SK-N-SH (cell line): ENCODE results near the gene BTBD16. TPM values are rescaled to one million over a fixed set of nuclear protein-coding genes. Genes with fewer than 3 reads are reported as not detected.

ENCODE experiments used
- CTCF ChIA-PET: fragments of 300-600, 350-600 bp; formaldehyde crosslinking; extraction: SDS; loops from one replicate; lab custom pipeline; 2021; lab: Yijun Ruan, JAX
- POLR2A ChIA-PET: fragments of 350-600 bp; sonication (Branson Sonifier 250); formaldehyde crosslinking; extraction: SDS; loops from one replicate; lab custom pipeline; 2020; ENCODE audit warnings: antibody characterized with exemption, inconsistent platforms; lab: Yijun Ruan, JAX
- DNase-seq: peaks from one replicate; pipeline ENCODE4 v3.0.0; 2012
- H2AFZ ChIP-seq: fragments of 200-600 bp; sonication (generic); 2 replicates; pipeline ENCODE4 v1.8.1; 2016; ENCODE audit warnings: antibody characterized with exemption, mild to moderate bottlenecking, low read depth
- H3F3A ChIP-seq: fragments of 200-600 bp; sonication (generic); replicated peaks from 2 replicates; pipeline ENCODE3; 2016; ENCODE audit warnings: antibody characterized with exemption, mild to moderate bottlenecking; ENCODE audit not compliant: insufficient read depth
- H3K27ac ChIP-seq, 2 experiments: fragments of 200-500 bp in 1 of 2; fragments of 200-600 bp in 1 of 2; sonication (Bioruptor generic) in 1 of 2; sonication (generic), shearing (Covaris generic) in 1 of 2; 2 replicates each; pipeline versions ENCODE4 v1.5.1 to v1.6.1; 2014 to 2016; ENCODE audit warnings: low read depth in 2 of 2, inconsistent platforms in 1 of 2, low read length in 1 of 2, mild to moderate bottlenecking in 1 of 2, mixed read lengths in 1 of 2
- H3K27me3 ChIP-seq: fragments of 200-600 bp; sonication (generic), shearing (Covaris generic); 2 replicates; pipeline ENCODE4 v1.6.1; 2016; ENCODE audit warnings: mixed run types; ENCODE audit not compliant: insufficient read depth
- H3K36me3 ChIP-seq, 2 experiments: fragments of 200-500 bp in 1 of 2; fragments of 200-600 bp in 1 of 2; sonication (Bioruptor generic) in 1 of 2; sonication (generic) in 1 of 2; replicated peaks in 1 of 2; 2 replicates each; pipeline versions ENCODE3 to v1.5.1; 2014 to 2016; ENCODE audit warnings: low read length in 1 of 2, mild to moderate bottlenecking in 1 of 2; ENCODE audit not compliant: insufficient read depth in 2 of 2, control insufficient read depth in 1 of 2
- H3K4me1 ChIP-seq, 2 experiments: fragments of 200-500 bp in 1 of 2; fragments of 200-600 bp in 1 of 2; sonication (Bioruptor generic) in 1 of 2; sonication (generic), shearing (Covaris generic) in 1 of 2; 2 replicates each; pipeline versions ENCODE4 v1.5.1 to v1.6.1; 2014 to 2016; ENCODE audit warnings: low read depth in 1 of 2, low read length in 1 of 2, mixed run types in 1 of 2; ENCODE audit not compliant: insufficient read depth in 2 of 2, control insufficient read depth in 1 of 2
- H3K4me2 ChIP-seq: fragments of 200-600 bp; sonication (generic), shearing (Covaris generic); 2 replicates; pipeline ENCODE4 v1.6.1; 2017; ENCODE audit warnings: mixed run types
- H3K4me3 ChIP-seq, 2 experiments: fragments of 200-500 bp in 1 of 2; fragments of 200-600 bp in 1 of 2; sonication (Bioruptor generic) in 1 of 2; sonication (generic), shearing (Covaris generic) in 1 of 2; 2 replicates each; pipeline versions ENCODE4 v1.5.1 to v1.8.1; 2014 to 2016; ENCODE audit warnings: low read depth in 2 of 2, inconsistent platforms in 1 of 2, low read length in 1 of 2, mild to moderate bottlenecking in 1 of 2, mixed read lengths in 1 of 2, moderate library complexity in 1 of 2
- H3K79me2 ChIP-seq: fragments of 200-600 bp; sonication (generic); 2 replicates; pipeline ENCODE4 v1.8.1; 2017; ENCODE audit warnings: mild to moderate bottlenecking; ENCODE audit not compliant: insufficient read depth
- H3K9ac ChIP-seq: fragments of 200-600 bp; sonication (generic); 2 replicates; pipeline ENCODE4 v1.6.1; 2017; ENCODE audit warnings: mixed run types
- H3K9me2 ChIP-seq: fragments of 200-600 bp; sonication (generic); 2 replicates; pipeline ENCODE4 v1.6.1; 2017; ENCODE audit warnings: mixed run types
- H3K9me3 ChIP-seq: fragments of 200-600 bp; sonication (generic); 2 replicates; pipeline ENCODE4 v1.6.1; 2017; ENCODE audit warnings: mixed run types, mild to moderate bottlenecking, moderate library complexity
- H4K20me1 ChIP-seq: fragments of 200-600 bp; sonication (generic); 2 replicates; pipeline ENCODE4 v1.6.1; 2017; ENCODE audit warnings: mild to moderate bottlenecking, mixed run types; ENCODE audit not compliant: insufficient read depth
- ELF1 ChIP-seq: IDR thresholded peaks from 2 replicates; pipeline ENCODE4 v1.4.0; 2012
- EP300 ChIP-seq, 2 experiments: IDR thresholded peaks; 2 replicates each; pipeline versions ENCODE4 v1.4.0 to v1.6.1; 2012; ENCODE audit warnings: borderline replicate concordance in 1 of 2, low read depth in 1 of 2, low read length in 1 of 2
- EZH2phosphoT487 ChIP-seq: fragments of 200-600 bp; sonication (generic); IDR thresholded peaks from 2 replicates; pipeline ENCODE4 v1.6.1; 2017; ENCODE audit warnings: low read depth, mixed run types, mild to moderate bottlenecking, antibody characterized with exemption, moderate library complexity, borderline replicate concordance
- FOSL2 ChIP-seq: IDR thresholded peaks from 2 replicates; pipeline ENCODE4 v1.4.0; 2012; ENCODE audit warnings: low read depth, mild to moderate bottlenecking, moderate library complexity, borderline replicate concordance
- FOXJ3 ChIP-seq: sonication (generic); formaldehyde crosslinking; IDR thresholded peaks from 2 replicates; pipeline ENCODE4 v1.5.1; 2020; ENCODE audit warnings: mild to moderate bottlenecking, missing genetic modification reagents
- GABPA ChIP-seq: IDR thresholded peaks from 2 replicates; pipeline ENCODE4 v1.4.0; 2012; ENCODE audit warnings: low read depth, mild to moderate bottlenecking
- MEF2A ChIP-seq: IDR thresholded peaks from 2 replicates; pipeline ENCODE4 v1.4.0; 2012; ENCODE audit warnings: low read depth, borderline replicate concordance
- MXI1 ChIP-seq: IDR thresholded peaks from 2 replicates; pipeline ENCODE4 v1.6.1; 2012; ENCODE audit warnings: mild to moderate bottlenecking, low read depth, low read length, improper control_type of control experiment
- NFIC ChIP-seq: IDR thresholded peaks from 2 replicates; pipeline ENCODE4 v1.4.0; 2012; ENCODE audit warnings: borderline replicate concordance
- NRF1 ChIP-seq: IDR thresholded peaks from 2 replicates; pipeline ENCODE4 v1.6.1; 2012; ENCODE audit warnings: low read depth, mild to moderate bottlenecking, low read length
- POLR2AphosphoS5 ChIP-seq: IDR thresholded peaks from 2 replicates; pipeline ENCODE4 v1.6.1; 2012; ENCODE audit warnings: low read depth, low read length
- RAD21 ChIP-seq: IDR thresholded peaks from 2 replicates; pipeline ENCODE4 v1.6.1; 2012; ENCODE audit warnings: mild to moderate bottlenecking, low read length
- SIN3A ChIP-seq: IDR thresholded peaks from 2 replicates; pipeline ENCODE4 v1.6.1; 2012; ENCODE audit warnings: low read depth, mild to moderate bottlenecking, low read length, moderate library complexity, borderline replicate concordance
- TAF1 ChIP-seq: IDR thresholded peaks from 2 replicates; pipeline ENCODE4 v1.6.1; 2012; ENCODE audit warnings: low read depth, mild to moderate bottlenecking, low read length, moderate library complexity, borderline replicate concordance
- TCF12 ChIP-seq: IDR thresholded peaks from 2 replicates; pipeline ENCODE4 v1.4.0; 2012
- TEAD4 ChIP-seq: IDR thresholded peaks from 2 replicates; pipeline ENCODE4 v1.4.0; 2012; ENCODE audit warnings: mild to moderate bottlenecking, borderline replicate concordance; ENCODE audit not compliant: insufficient read depth
- WGBS: methylation state at CpG from one replicate; pipeline ENCODE4 v1.1.6; 2017; ENCODE audit warnings: low lambda C conversion rate; 5-methylcytosine and 5-hydroxymethylcytosine counted together
- polyA plus RNA-seq, 3 experiments: library from polyadenylated mRNA; depleted of rRNA; stranded (reverse); fragments of >200 nt; gene quantifications; 2 replicates each; pipeline ENCODE4 v1.2.3, GENCODE V29; 2012
- TF ChIP-seq, protein P1 (sequence below): IDR thresholded peaks from 2 replicates; pipeline ENCODE4; 2012
- TF ChIP-seq, protein P2 (sequence below): IDR thresholded peaks from 2 replicates; pipeline ENCODE4 v1.4.0; 2012; ENCODE audit warnings: low read depth
- TF ChIP-seq, protein P3 (sequence below): IDR thresholded peaks from 2 replicates; pipeline ENCODE4 v1.4.0; 2012; ENCODE audit warnings: low read depth, borderline replicate concordance
- TF ChIP-seq, protein P4 (sequence below): IDR thresholded peaks from 2 replicates; pipeline ENCODE4 v1.4.0; 2012; ENCODE audit warnings: low read depth, borderline replicate concordance
- TF ChIP-seq, protein P5 (sequence below): fragments of 150-350 bp; IDR thresholded peaks from 2 replicates; pipeline ENCODE4 v1.6.1; 2017; ENCODE audit warnings: antibody characterized with exemption, low read length, low read depth, borderline replicate concordance

The BTBD16 gene
- polyA plus RNA-seq, 1 of the 3 experiments (the other 2 are of a cell fraction) = not detected

DNA sequence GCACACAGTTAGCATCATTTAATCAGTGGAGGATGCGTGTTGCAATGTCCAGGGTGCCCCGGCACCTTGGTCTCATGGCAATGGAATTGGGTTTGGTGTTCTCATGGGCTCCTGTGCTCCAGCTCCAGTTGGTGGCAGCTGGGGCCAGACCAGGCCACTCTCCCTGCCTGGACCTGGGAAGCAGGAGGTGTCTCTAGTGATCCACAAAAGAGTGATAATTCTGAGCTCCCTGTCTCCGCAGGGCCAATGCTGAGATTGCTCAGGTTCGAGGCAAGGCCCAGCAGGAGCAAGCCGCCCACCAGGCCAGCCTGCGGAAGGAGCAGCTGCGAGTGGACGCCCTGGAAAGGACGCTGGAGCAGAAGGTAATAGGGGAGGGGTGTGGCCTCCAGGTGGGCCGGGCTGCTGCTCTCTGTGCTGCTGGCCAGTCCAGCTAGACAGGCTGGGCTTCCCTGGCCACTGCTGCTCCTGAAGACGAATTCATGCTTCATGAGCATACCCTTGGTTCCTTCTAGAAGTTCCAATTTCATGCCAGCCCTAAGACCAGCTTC lies 21.7 kb upstream of the BTBD16 start:
- no peak overlapping the region for H3K27ac ChIP-seq
- no peak overlapping the region for H2AFZ ChIP-seq
- H3K9me2 ChIP-seq = no peaks in the 10 kb centered on the region
- H3K36me3 ChIP-seq = peaks cover 4 to 6% of the 10 kb centered on the region in 2 experiments
- H3F3A ChIP-seq = no peaks in the 10 kb centered on the region
- 89% methylated on average over 10 of the region's 11 CpGs for WGBS
- ChIA-PET CTCF (interaction anchor here (1.0 to 1.1 kb wide), 2 partner anchors 18 to 107 kb away, joined by 3 to 4 read pairs; no protein-coding TSS in a partner anchor), POLR2A (no interaction called here)
- no peak overlapping the region for H3K4me2 ChIP-seq
- H3K4me3 ChIP-seq = no peak overlapping the region
- DNase-seq = no peak
- no peaks in the 10 kb centered on the region for H3K27me3 ChIP-seq
- no peaks in the 10 kb centered on the region for H4K20me1 ChIP-seq
- H3K4me1 ChIP-seq = peaks cover 0 to 2% of the 10 kb centered on the region in 2 experiments; a peak in 2 of 4 replicates
- TF ChIP-seq, protein P1, sequence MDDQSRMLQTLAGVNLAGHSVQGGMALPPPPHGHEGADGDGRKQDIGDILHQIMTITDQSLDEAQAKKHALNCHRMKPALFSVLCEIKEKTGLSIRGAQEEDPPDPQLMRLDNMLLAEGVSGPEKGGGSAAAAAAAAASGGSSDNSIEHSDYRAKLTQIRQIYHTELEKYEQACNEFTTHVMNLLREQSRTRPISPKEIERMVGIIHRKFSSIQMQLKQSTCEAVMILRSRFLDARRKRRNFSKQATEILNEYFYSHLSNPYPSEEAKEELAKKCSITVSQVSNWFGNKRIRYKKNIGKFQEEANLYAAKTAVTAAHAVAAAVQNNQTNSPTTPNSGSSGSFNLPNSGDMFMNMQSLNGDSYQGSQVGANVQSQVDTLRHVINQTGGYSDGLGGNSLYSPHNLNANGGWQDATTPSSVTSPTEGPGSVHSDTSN = no peak
- TF ChIP-seq FOXJ3 (CRISPR knock-in tag) = no peak
- TF ChIP-seq EZH2phosphoT487 = no peak
- no peak for TF ChIP-seq SIN3A
- TF ChIP-seq, protein P2, sequence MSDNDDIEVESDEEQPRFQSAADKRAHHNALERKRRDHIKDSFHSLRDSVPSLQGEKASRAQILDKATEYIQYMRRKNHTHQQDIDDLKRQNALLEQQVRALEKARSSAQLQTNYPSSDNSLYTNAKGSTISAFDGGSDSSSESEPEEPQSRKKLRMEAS = no peak
- no peak for TF ChIP-seq TEAD4
- no peak for TF ChIP-seq NFIC
- no peak for TF ChIP-seq ELF1
- TF ChIP-seq MXI1 = no peak
- no peak for TF ChIP-seq POLR2AphosphoS5
- no peaks in the 10 kb centered on the region for H3K79me2 ChIP-seq
- no peaks in the 10 kb centered on the region for H3K9me3 ChIP-seq
- no peak overlapping the region for H3K9ac ChIP-seq

DNA sequence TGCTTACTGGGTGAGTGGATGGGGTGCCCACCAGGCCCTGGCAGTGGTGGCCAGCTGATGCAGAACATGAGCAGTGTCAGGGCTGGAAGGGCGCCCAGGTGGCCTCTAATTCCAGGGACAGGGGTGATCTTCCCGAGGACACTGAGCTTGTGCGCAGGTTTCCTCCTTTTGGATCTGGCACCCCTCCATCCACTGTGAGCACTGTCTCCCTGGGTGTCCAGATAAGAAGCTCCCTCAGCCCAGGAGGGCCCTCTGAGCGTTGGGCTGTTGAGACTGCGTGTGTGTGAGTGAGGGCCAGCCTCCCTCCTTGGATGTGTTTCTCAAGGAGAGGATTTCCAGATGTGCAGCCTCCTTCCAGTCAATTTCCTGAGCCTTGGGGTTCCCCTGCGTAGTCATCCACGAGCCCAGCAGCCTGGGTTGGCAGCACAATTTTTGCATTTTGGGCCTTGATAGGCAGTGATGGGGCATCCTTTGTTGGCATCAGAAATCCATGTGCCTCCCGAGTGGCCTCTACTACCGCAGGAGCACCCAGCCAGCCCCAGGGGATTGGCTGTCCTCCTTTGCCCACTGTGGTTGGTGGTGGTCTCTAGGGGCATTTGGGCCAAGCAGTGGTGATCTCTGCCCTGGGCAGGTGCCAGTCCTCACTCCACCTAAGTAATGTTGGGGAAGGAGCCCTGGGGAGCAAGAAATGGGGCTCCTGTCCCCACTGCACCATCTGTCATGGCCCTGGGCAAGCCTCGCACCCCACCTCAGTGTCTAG lies 20.9 kb upstream of the BTBD16 start:
- DNase-seq = no peak
- no peaks in the 10 kb centered on the region for H4K20me1 ChIP-seq
- no peak overlapping the region for H3K4me2 ChIP-seq
- ChIA-PET POLR2A (no interaction called here), CTCF (interaction anchor here (1.0 to 1.1 kb wide), 2 partner anchors 17 to 108 kb away, joined by 3 to 4 read pairs; no protein-coding TSS in a partner anchor)
- 93% methylated on average over 4 of the region's 10 CpGs for WGBS
- H2AFZ ChIP-seq = no peak overlapping the region
- no peaks in the 10 kb centered on the region for H3F3A ChIP-seq
- H3K36me3 ChIP-seq = peaks cover under 1 to 4% of the 10 kb centered on the region in 2 experiments
- H3K27ac ChIP-seq = no peak overlapping the region
- H3K9me3 ChIP-seq = no peaks in the 10 kb centered on the region
- no peak overlapping the region for H3K4me3 ChIP-seq
- H3K79me2 ChIP-seq = no peaks in the 10 kb centered on the region
- H3K4me1 ChIP-seq = peaks cover 0 to 2% of the 10 kb centered on the region in 2 experiments; a peak in 2 of 4 replicates
- H3K27me3 ChIP-seq = no peaks in the 10 kb centered on the region
- no peak overlapping the region for H3K9ac ChIP-seq
- H3K9me2 ChIP-seq = no peaks in the 10 kb centered on the region
- TF ChIP-seq, protein P3, sequence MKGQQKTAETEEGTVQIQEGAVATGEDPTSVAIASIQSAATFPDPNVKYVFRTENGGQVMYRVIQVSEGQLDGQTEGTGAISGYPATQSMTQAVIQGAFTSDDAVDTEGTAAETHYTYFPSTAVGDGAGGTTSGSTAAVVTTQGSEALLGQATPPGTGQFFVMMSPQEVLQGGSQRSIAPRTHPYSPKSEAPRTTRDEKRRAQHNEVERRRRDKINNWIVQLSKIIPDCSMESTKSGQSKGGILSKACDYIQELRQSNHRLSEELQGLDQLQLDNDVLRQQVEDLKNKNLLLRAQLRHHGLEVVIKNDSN = no peak
- TF ChIP-seq TEAD4 (no peak), TAF1 (no peak), MXI1 (no peak), EP300 (IDR thresholded peaks at IDR 0.05; ENCODE audit: borderline replicate concordance in 1 of 2, low read depth in 1 of 2, low read length in 1 of 2) (no peak), GABPA (no peak), MEF2A (no peak), FOSL2 (no peak), SIN3A (no peak), NRF1 (no peak), TCF12 (no peak), RAD21 (no peak)
- TF ChIP-seq, protein P4, sequence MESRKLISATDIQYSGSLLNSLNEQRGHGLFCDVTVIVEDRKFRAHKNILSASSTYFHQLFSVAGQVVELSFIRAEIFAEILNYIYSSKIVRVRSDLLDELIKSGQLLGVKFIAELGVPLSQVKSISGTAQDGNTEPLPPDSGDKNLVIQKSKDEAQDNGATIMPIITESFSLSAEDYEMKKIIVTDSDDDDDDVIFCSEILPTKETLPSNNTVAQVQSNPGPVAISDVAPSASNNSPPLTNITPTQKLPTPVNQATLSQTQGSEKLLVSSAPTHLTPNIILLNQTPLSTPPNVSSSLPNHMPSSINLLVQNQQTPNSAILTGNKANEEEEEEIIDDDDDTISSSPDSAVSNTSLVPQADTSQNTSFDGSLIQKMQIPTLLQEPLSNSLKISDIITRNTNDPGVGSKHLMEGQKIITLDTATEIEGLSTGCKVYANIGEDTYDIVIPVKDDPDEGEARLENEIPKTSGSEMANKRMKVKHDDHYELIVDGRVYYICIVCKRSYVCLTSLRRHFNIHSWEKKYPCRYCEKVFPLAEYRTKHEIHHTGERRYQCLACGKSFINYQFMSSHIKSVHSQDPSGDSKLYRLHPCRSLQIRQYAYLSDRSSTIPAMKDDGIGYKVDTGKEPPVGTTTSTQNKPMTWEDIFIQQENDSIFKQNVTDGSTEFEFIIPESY = no peak
- TF ChIP-seq, protein P2 = no peak
- TF ChIP-seq, protein P5, sequence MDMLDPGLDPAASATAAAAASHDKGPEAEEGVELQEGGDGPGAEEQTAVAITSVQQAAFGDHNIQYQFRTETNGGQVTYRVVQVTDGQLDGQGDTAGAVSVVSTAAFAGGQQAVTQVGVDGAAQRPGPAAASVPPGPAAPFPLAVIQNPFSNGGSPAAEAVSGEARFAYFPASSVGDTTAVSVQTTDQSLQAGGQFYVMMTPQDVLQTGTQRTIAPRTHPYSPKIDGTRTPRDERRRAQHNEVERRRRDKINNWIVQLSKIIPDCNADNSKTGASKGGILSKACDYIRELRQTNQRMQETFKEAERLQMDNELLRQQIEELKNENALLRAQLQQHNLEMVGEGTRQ = no peak
